GM13976 (cell line): ENCODE results near the gene IL21.

Experiments used
- DNase-seq: peaks from one replicate; pipeline ENCODE4 v3.0.0; 2012; ENCODE audit warnings: low spot score
- in situ Hi-C: fragments of 300-500 bp; cut with MboI; formaldehyde crosslinking; loops from one replicate; pipeline ENCODE4 v1.12.0; 2022; ENCODE audit warnings: low sequenced_read_pairs, mixed read lengths, inconsistent platforms; ENCODE audit not compliant: unreplicated experiment
- TF ChIP-seq, protein P1 (sequence below): IDR thresholded peaks from 2 replicates; pipeline ENCODE4 v1.5.1; 2012; ENCODE audit warnings: borderline replicate concordance, mild to moderate bottlenecking; ENCODE audit not compliant: insufficient read depth; ENCODE audit errors: extremely low read depth, missing control alignments, control extremely low read depth

Gene IL21

DNA sequence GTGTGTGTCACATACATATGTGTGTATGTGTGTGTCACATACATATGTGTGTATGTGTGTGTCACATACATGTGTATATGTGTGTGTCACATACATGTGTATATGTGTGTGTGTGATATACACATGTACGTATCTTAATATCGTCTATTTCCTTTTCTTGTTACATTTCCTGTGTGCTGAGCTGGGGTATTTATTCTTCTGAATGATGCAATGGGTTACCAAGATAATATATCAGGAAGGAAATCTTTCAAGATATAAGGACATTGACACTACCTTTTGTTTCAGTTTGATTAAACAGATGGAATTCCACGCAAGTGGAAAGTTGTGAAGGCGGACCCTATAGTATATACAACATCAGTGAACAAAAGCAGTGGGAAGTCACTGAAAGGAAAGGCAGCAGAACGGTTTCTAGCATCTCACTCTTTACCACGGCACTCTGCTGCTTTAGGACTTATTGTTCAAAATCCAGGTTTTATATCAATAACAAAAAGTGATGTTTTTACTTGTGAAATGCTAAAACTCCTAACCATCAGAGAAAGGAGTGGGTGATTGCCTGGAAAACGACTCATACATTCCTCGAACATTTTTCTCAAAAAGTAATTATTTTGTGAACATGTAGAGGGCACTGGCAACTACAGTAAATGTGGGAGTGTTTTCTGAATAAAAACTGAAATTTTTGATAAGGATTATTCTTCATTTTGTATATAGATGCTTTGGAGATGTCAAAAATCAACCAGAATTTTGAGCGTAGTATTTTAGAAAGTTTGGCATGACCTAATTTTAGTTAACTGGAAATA is 43.1 kb upstream of the IL21 start:
- in situ Hi-C loops = no loop called here
- no peak for DNase-seq
- TF ChIP-seq, protein P1, sequence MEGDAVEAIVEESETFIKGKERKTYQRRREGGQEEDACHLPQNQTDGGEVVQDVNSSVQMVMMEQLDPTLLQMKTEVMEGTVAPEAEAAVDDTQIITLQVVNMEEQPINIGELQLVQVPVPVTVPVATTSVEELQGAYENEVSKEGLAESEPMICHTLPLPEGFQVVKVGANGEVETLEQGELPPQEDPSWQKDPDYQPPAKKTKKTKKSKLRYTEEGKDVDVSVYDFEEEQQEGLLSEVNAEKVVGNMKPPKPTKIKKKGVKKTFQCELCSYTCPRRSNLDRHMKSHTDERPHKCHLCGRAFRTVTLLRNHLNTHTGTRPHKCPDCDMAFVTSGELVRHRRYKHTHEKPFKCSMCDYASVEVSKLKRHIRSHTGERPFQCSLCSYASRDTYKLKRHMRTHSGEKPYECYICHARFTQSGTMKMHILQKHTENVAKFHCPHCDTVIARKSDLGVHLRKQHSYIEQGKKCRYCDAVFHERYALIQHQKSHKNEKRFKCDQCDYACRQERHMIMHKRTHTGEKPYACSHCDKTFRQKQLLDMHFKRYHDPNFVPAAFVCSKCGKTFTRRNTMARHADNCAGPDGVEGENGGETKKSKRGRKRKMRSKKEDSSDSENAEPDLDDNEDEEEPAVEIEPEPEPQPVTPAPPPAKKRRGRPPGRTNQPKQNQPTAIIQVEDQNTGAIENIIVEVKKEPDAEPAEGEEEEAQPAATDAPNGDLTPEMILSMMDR = no peak

DNA sequence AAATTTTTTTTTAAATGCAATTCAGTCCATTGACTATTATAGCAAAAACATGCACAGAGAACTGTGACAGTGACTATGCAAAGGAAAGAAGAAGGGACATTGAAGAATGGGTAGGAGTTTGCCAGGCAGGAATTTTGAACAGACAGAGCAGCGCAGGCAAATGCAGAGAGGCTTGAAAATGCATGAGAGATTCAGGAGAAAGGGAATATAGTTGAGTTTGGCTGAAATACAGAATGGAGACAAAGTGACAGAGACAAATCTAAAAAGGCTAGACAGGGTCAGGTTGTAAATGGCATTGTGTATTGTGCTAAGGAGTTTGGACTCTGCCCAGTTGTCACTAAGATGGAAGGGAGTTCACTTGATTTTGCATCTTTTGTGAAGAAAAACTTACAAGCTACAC is 42.4 kb upstream of the IL21 start:
- no peak for DNase-seq
- TF ChIP-seq, protein P1 = no peak
- in situ Hi-C loops = no loop called here

DNA sequence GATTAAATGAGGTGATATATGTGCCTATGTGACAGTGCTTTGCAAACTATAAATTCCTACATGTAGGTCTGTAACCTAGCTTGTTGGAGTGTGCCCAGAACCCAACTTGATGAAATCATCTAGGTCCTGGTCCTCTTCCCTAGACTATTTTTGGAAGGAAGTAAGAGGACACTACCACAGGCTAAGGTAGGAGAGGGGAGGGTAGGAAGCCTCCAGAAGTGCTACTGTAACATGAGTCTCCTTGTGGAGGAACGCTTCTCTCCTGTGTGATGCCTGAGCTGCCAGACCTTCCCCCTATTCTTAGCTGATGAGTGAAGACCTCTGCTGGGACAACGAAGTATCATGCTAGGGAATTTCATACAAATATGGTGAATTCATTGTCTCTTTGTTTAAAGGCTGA is 41.8 kb upstream of the IL21 start:
- TF ChIP-seq, protein P1 = no peak
- in situ Hi-C loops = no loop called here
- no peak for DNase-seq

DNA sequence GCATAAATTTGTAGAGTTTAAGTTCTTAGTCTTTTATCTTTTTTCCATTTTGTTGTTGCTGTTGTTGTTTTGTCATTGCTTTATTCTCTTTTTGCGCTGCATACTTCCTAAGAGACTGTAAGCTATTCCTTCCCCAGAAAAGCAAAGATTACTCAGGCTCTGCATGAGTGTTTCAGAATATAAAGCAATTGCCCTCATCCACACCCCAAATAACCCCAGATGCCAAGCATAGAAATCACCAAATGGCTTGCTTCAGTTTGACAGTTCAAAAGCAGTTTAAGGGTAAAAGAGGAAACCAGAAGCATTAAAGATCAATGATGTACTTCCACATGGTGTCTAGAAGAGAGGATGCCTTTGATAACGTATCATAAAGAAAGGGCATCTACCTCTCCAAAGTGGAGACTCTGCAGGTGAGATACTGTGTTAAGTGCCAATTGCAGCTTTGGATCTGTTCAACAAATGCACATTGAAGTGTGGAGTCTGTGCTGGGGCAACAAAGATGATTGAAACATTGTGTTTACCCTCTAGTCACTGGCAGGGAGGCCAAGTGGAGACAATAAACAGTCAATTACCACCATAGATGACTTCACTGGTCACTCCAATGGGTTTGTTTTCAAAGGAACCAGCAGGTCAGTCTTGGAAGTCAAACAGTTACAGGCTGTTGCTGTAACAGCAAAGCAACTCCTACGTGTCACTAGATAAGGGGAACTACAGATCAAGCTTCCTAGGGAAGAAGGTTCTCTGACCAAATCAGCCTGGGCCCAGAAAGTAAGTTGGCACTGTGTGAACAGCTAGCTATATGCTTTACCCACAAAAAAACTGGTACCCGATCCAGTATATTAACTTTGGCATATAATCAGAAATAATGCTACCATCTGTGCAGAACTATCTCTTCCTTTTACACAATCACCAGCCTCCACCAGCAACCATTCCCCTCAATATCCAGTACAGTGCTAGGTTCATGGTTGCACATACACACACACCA is 40.6 kb upstream of the IL21 start:
- TF ChIP-seq, protein P1 = no peak
- no peak for DNase-seq
- in situ Hi-C loops = no loop called here

DNA sequence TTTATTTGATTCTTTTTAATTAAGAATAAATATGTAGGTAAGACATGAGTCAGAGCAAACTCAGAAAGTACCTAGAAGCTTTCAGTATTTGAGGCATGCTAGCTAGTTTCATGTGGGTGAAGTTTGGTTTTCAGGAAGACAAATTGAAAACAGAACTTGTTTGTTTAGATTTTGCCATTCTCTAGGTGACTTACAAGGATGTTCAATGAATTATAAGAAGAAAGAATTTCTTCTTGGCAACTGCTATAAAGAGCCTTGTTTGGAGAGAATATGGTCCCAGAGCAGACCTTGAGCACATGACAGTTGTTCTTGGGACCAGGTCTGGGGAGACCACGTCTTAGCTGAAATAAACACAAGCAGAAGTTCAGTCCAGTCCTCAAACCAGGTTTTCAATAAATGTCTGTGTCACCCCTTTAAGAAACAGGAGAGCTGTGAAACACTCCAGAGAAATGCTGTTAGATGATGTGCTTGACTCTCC is 38.0 kb upstream of the IL21 start:
- TF ChIP-seq, protein P1 = no peak
- peak; percentile 49 for DNase-seq
- in situ Hi-C loops = no loop called here

DNA sequence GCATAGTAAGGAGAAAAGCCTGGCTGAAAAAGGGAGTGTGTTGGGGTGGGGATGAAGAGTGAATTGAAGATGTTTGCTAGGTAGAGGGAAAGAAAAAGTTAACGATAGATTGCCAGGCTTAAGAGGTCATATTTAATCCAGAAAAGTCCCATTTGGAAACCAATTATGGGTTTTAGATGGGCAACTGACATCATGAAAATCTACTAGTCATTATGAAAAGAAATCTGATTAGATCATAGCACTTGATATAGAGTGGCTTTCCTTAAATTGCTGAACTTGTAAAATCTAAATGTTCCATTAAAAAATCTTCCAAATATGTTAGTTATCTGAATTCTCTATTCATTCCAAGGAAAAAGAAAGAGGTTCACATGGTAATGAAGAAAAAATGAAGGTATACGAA is 37.5 kb upstream of the IL21 start:
- TF ChIP-seq, protein P1 = no peak
- no peak for DNase-seq
- in situ Hi-C loops = no loop called here
